ENCODE results near the gene AOAH.

AOAH gene

DNA sequence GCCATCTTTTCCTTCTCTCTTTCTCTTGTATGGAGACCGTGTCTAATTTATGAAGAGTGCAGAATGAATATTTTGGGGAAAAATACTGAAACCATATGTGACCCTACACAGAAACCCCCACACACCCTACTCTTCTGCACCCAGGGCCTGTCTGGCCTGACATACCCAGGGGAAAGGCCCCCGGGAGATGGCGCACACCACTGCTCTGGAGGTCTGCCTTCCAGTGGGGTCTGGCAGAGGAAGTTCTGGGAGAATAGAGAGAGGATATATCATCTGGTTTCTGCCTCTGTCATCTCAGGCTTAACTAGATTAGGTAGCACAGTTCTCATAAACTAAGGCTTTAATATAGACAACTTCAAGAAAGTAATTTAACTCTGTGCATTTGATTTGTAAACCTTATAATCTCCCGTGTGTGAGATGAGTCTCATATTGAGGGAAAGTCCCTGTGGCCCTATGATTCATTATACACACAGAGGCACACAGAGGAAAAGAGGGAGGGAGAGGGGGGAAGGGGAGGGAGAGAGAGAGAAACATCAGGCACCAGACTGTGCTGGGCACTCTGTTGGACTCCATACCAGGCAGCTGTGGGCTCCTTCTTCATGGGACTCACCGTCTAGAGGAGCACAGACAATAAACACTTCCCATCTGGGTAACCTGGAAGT is 123.3 kb downstream of the AOAH start:
- no peak for DNase-seq (ENCODE audit: low read depth)

DNA sequence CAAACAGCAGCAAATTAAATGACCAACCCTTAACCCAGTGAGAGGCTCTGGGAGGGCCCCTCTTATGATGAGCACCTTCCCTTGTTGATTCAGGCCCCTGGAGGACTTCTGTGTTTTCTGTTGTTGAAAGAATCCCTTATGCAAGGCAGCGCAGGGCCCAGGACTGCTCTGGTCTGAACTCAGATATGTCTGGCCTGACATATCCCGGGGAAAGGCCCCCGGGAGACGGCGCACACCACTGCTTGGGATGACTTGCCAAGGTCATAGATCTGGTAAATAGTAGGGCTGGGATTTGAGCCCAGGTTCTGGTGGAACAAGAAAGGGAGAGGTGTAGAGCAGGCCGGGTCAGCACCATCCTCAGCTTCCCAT is 124.0 kb downstream of the AOAH start:
- DNase-seq (ENCODE audit: low read depth), result no peak

DNA sequence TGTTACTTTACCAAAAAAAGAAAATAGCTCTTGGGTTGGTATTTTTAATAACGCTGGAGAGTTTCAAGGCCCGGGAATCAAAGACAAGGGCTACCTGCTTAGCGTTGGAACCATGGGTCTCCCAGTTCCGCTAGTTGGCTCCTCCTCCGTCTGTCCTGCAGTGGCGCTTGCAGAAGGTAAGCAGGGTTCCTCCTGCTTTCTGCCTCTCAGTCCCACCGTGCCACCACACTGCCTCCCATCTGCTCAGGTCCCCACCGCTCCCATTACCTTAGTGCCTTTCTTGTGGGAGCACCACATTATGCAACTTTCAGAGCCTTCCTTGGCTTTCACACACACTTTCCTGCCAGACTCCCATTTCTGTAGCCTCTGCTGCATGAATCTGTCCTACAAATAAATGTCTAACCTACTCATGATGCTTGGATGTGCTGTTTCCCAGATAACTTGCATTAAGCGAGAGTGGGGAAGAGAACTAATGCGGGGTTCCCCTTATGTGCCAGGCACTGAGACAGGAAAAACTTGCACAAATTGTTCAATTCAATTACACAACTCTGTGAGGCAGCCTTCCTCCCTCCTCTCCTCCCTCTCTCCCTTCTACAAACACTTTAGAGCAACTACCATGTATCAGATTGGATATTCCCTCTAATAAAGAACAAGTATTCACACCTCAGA is 124.5 kb downstream of the AOAH start:
- DNase-seq (ENCODE audit: low read depth), result no peak

DNA sequence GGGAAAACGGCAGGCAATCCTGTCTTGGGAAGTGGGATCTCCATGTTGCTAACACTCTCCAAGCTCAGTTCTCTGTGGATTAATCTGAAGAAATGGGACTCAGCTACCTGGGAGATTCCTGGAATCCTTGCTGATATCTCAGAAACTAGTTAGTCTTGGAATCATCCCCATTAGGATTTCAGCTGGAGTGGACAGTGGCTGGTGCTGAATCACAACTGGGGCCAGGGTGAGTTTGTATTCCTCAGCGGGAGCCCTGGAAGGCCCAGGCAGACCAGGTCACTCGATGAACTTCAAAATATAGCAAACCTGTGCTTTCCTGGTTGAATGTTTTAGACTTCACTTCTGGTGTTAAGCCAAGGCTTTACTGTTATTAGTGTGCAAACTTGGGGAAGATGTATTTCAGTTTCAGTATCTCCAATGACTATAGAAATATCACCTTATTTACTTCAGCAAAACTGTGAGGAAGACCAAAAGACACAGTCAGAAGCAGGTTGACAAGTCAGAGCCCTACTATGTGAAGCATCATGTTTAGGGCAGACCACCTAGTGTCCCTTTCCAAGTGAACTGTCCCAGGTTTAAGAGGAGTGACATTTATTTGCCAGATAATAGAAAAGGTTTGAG is 126.1 kb downstream of the AOAH start:
- no peak for DNase-seq (ENCODE audit: low read depth)

DNA sequence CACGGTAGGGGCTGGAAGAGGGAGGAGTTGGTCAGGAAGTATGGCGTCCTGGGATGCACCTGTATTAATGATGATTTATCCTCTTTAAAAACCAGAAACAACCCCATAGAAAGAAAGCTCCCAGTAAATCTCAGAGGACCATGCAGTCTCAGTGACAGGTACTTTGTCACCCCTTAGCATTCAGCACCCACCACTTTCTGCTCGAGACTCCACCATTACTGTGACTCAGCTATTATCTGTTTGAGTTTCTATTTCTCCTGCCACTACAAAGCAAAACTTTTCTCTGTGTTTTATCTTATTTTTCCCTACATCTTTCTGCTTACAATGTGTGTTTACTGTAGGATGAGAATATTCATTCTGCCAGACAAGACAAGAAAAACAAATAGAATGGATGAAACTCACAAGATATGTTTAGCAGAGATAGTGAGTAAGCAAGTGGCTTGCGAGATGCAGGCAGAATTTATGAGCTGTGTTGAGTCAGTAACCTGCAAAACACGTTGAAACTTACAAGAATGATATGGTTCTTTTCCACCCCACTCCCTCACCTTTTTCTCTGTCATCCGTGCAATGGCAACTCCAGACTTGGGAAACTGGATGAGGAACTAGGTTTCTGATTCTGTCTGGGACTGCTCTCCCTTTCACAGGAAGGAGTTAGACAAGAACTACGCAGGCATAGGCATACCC is 127.1 kb downstream of the AOAH start:
- DNase-seq (ENCODE audit: low read depth), result no peak

DNA sequence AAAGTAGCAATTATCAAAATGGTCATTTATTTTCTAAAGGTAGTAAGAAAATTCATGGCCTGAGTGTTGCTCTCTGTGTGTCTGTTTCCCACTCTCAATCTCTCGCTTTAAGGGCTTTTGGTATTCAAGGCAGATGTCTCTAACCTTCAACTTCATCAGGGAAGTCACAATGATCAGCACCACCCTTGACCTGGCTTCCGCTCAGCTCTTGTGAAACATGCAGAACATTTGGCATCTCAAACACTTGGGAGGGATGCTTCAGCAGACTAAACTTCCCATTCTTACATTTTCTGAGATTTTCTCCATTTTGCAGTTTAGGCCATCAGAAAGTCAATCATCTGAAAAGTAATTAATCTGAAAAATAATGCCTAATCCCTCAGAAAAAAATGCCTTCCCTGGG is 129.8 kb downstream of the AOAH start:
- DNase-seq (ENCODE audit: low read depth), result no peak

DNA sequence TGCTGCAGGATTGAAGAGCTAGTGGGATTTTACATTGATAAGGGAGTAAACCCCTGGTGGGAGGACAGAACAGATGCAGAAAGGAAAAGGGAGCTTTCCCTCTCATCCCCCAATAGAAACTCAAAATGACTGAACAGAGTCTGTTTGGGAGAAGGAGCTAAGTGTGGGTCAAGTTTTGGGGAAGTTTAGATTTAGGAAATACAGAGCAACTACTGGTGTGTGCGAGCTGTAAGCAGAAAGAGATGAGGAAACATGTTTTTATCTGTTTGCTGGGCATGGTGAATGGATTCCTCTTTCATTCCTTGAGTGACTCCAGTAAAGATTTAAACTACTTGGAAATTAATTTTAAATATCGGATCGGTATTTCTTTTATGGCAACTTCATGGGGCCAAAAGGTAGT is 132.7 kb downstream of the AOAH start:
- DNase-seq (ENCODE audit: low read depth), result no peak

DNA sequence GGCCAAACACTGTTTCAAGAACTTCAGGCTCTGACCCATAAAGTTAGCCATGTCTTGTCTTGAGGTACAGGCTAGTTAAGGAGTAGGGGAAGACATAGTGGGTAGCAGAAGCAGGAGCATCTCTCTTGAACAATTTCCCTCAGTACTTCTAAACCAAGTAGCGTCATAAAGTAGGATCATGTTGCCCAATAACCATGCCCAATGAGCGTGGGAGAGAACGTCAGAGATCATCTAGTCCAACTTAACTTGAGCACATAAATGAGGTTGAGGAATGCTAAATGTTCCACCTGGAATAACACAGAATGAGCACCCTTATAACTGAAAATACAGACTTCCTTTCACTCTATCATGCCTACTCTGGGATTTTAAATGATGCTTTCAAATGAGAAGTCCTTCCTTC is 134.9 kb downstream of the AOAH start:
- no peak for DNase-seq (ENCODE audit: low read depth)

DNA sequence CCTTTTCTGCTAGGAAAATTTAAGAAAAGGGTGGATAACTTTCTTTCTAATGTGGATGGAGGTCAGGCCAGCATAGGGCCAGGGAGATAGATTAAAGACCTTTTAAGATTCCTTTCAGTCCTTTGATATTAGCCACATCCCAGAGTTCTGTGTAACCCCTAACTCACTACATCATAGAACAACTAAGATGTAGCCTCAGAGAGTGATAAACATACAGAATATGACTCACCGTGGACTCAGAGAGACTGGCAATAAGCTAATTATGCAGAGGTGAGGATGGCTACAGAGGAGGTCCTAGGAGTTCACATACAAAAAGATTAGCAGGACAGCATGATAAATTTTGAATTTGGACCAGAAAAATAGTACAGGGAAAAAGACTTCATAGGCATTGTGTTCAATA is 141.0 kb downstream of the AOAH start:
- DNase-seq (ENCODE audit: low read depth), result no peak

DNA sequence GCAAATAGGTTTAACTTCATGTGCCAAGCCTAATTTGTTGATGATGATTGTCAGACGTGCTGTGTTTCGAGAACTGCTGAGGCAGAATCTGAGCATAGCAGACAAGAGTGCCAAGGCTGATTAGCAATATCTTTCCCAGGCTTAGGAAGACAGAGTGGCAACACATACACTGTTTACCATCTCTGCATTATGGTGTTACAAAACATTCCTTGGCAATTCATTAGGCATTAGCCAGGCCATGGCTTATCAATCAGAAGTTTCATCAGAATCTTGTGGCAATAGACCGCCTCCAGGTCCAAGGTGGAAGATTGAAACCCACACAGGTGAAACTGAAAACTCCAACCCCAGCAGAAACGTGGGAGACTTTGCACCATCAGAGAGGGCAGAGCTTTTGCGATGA is 148.5 kb downstream of the AOAH start:
- DNase-seq (ENCODE audit: low read depth), result no peak

DNA sequence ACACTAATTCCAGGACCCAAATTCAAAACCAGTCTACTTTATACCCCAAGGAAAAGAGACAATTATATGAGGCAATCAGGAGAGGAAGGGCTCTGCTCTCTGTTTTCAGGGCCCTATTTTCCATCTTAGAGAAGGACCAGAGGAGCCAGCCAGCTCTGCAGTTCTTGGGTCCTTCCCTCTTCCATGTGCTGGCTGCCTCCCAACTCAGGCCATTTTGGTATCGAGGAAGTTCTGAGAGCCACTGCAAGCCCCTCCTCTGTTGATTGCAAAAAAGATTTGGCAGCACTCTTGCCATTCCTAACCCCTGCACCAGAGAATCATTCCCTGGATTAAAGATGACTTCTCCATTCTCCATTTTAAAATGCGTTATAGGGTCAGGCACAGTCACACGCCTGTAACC is 151.2 kb downstream of the AOAH start:
- DNase-seq (ENCODE audit: low read depth), result no peak

DNA sequence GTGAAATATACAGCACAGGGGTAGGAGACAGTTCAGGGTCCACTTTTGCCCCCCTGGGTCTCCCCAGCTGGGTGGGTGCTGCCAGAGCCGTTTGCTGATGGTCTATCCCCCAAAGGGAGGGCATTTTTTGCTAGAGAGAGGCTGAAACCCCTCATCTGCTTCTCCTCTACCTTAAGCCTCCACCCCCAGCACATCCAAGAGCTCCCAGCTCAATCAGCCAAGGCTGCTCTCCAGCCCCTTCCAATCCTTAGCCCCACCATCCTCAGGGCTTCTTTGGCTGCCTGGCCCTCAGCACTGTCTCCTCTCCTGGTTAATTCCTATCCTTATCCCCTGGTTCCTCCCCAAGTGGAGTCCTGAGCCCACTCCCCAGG is 153.1 kb downstream of the AOAH start:
- no peak for DNase-seq (ENCODE audit: low read depth)

DNA sequence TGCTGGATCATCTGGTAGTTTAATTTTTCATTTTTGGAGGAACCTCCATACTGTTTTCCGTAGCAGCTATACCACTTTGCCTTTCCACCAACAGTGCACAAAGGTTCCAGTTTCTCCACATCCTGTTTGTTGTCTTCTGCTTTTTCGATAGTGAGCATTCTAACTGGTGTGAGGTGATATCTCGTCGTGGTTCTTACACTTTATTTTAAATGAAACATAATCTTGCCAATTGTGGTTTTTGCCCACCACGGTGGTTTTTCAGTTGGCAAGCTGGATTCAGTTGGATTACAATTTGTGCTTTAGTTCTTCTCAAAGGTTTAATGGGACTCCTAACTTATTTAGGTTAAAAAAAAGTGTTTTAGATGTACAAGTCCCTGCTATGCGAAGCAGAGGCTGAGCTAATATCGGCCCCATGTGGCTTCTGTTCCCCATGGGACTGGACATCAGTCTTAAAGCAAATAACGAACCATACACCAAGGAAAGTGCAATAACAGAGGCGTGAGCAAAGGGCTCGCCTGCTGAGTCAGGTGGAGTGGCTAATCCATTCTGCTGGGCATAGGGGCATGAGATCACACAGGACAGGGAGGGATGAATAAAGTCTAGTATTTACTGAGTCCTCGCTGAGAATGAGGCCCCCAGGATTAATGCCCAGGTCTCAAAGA is 153.6 kb downstream of the AOAH start:
- no peak for DNase-seq (ENCODE audit: low read depth)

DNA sequence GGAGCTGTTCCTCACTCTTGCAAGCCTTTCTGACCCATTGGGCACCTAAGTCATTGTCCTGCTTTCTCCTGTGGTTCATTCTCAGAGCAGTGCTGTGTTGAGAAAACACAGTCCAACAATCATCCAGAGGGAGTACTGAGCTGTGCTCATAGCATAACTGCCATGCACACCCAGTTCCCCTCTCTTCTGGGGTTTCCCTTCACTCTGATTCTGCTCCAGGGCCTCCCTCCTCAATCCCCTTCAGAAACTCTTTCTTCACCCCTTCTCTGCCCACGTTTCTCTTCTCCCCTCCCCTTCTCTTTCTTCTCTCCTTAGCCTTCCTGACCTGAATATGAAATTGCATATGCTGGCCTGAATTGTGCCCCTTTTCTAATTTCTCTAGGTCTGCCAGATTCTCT is 155.8 kb downstream of the AOAH start:
- DNase-seq (ENCODE audit: low read depth), result no peak

DNA sequence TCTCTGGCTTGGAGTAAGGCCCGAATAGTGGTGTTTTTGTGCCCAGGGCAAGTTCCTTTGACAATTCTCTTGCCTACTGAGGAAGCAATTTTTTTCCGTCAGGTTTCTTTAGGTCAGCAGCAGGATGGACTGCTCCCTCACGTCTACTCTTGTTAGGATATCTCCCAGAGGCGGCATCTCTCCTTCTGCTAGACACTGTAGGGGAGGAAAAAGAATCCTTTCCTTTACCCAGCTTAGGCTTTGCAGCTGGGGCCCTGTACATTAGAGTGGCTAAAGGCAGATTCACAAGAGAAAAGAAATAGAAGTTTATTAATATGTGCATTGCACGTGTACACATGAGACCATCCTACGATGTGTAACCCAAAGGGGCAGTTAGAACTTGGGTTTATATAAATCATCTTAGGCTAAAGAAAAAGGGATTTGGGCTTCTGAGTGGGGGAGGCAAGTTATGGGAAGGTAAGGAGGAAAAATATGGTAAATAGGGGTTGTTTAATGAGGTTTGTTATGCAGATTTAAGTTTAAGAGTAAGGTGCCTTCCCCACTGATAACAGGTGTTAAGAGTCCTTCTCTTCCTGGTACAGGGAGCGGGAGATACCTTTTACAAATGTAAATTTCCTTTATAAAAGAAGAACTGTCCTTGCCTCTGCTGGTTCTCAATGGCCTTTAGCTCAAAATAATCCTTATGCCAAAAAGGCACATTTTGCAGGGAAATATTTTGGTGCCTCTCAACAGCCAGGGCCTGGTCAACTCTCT is 156.4 kb downstream of the AOAH start:
- no peak for DNase-seq (ENCODE audit: low read depth)

DNA sequence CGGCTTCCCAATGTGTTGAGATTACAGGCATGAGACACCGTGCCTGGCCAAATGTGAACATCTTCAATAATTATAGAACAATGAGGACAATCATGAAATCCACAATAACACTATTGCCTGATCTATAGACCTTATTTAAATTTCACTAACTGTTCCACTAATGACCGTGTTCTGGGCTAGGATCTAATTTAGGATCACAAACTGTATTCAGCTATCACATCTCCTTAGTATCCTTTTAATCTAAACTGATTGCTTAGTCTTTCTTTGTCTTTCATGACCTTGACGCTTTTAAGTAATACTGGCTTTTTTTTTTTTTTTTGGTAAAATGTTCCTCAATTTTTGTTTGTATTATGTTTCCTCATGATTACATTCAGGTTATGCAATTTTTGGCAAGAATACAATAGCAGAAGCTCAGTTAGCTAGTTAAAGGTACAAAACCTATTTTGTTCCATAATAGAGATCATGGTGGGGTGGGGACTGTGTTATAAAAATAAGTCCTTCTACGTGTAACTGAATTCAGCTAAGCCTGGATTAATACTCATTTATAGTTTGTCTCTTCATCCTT is 158.4 kb downstream of the AOAH start:
- no peak for DNase-seq (ENCODE audit: low read depth)

DNA sequence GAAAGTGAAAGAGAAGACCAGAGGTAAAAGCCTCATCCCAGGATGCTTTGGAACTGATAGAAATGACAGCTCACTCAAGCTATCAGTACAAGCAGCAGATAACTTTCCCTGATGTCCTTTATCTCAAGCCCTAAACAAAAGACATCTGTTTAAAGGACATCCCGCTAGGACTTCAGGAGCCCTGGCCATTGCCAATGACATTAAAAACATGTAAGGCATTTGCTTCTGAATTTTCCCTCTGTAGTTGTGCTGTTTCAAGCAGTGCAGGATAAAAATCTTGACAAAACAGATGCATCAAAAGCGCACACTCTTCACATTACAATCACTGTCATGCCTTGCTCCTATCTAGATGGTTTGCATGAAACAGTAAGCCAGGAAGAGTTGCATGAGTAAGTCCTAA is 159.8 kb downstream of the AOAH start:
- no peak for DNase-seq (ENCODE audit: low read depth)

DNA sequence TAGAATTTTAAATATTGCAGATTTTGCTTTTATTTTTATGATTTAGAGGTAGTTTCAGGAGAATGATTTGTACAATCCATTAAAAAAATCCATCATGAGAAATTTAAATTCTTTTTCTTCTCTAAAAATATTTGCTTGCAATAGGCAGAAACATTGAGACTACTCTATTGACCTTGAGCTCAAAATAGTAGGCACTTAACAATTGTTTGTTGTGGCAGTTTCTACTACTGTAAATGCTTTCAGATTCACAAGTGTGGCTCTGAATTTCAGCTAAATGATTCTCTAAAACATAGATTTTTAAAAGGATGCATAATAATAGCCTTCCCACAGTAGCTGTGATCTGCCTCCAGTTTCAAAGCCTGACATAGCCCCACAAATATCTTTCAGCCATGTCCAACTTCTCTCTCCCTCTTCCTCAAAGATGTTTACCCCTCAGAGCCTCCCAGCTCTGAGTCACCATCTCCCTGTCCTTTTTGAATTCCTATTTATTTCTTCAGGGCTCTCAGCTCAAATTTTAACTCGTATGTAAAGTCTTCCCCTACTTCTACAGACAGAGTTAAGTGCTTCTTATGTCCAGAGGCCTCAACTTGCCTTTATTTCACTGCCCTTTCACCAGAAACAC is 160.5 kb downstream of the AOAH start:
- no peak for DNase-seq (ENCODE audit: low read depth)

DNA sequence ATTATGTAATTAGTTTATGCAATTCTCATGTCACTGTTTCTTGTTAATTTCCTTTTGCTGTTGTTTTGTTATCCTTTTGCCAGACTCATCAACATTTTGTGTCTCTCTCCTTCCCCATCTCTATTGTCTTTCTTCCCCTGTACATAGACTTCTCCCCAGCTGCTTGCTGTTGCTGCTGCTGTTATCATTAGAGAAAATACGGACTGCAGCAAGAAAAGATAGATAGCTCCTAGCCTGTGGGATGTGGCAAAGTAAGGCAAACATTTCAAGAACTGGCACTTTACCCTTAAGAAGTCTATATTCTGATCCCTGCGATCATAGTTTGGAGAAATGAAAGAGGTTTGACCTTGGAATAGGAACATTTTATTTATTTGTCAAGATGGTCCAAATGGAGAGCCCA is 162.2 kb downstream of the AOAH start:
- no peak for DNase-seq (ENCODE audit: low read depth)

DNA sequence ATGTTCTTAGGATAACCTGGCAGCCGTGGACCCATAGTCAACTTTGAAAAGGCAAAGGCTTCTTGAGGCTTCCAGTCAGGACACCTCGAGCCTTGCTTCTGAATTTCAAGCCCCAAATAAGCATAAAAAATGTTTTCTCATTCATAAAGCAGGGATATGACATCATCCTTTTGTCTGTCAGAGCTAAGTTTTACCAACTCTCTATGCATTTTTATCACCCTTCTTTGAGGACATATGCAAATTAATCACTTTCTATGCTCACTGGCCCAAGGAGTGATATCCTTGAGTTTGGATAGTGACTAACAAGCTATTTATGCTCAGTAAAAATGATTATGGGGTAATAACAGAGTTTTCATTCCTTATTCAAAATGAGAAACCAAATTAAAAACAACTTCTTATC is 175.3 kb downstream of the AOAH start:
- no peak for DNase-seq (ENCODE audit: low read depth)

DNA sequence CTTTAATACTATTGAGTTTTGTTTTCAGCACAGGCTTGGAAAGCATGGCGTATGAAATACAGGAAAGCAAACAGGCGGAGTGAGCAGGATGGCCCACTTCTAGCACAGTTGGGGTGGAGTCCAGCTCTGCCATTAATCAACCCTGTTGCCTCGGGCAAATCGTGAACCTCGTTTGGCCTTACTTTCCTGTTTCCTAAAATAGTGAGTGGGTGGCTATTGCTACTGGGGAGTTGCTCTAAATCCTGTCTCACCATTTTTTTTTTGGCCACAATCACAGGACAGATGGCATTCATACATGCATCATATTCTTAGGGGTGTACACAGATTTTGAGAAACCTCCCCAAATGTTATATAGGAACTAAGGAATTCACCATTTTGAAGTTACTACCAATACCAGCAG is 176.9 kb downstream of the AOAH start:
- no peak for DNase-seq (ENCODE audit: low read depth)

Measured in stimulated activated CD8-positive, alpha-beta memory T cell treated with anti-CD3 and anti-CD28 coated beads, Interleukin-7, amount 100 ng/mL, for 24 hours (primary cell).